Pulmonary artery endothelial cell (primary cell): ENCODE measurements around the gene DYSF. TPM values are rescaled to one million over a fixed set of nuclear protein-coding genes. Genes with fewer than 3 reads are reported as not detected.
"Not testable (repeated sequence)": the region's sequence is repeated elsewhere in the genome, so short reads cannot be mapped to it uniquely, and the experiment has no call there.

Experiments
- DNase-seq: peaks from one replicate; pipeline ENCODE4 v3.0.0-alpha.2; 2011; ENCODE audit warnings: low read depth, low spot score
- total RNA-seq: library from RNA; depleted of rRNA; stranded (reverse); fragments of >200 nt; gene quantifications from 2 replicates; pipeline ENCODE4 v1.2.3, GENCODE V29; 2014

Gene DYSF
- 82.1 and 110 TPM in 2 replicates for total RNA-seq

GRCh38 chr2:71453404-71454220 is at the start of gene DYSF:
Gene DYSF (plus strand): TSS chr2:71453561.
- DNase-seq = no peak

- no peak for DNase-seq
Measured at GRCh38 chr2:71409611-71410010, 43.8 kb upstream of the DYSF start.

GRCh38 chr2:71410696-71411095 is 42.7 kb upstream of the DYSF start:
- DNase-seq = no peak

- DNase-seq = not testable (repeated sequence)
Measured at GRCh38 chr2:71416866-71417265, 36.5 kb upstream of the DYSF start.

- no peak for DNase-seq
Measured at GRCh38 chr2:71417300-71418202, 35.8 kb upstream of the DYSF start.

- no peak for DNase-seq
Measured at GRCh38 chr2:71419145-71419544, 34.2 kb upstream of the DYSF start.

GRCh38 chr2:71419976-71420375 is 33.4 kb upstream of the DYSF start:
- DNase-seq = no peak

GRCh38 chr2:71422786-71423185 is 30.6 kb upstream of the DYSF start:
- DNase-seq = no peak

GRCh38 chr2:71423817-71424420 is 29.4 kb upstream of the DYSF start:
- peak; percentile 71 for DNase-seq

- no peak for DNase-seq
Measured at GRCh38 chr2:71426721-71427120, 26.6 kb upstream of the DYSF start.

GRCh38 chr2:71428472-71429383 is 24.6 kb upstream of the DYSF start:
- no peak for DNase-seq

GRCh38 chr2:71445142-71445541 is 8.2 kb upstream of the DYSF start:
- not testable (repeated sequence) for DNase-seq

- no peak for DNase-seq
Measured at GRCh38 chr2:71446505-71446904, 6.9 kb upstream of the DYSF start.

- no peak for DNase-seq
Measured at GRCh38 chr2:71449343-71449742, 4.0 kb upstream of the DYSF start.

GRCh38 chr2:71451705-71452104 is 1.7 kb upstream of the DYSF start:
- DNase-seq = no peak

- DNase-seq = no peak
Measured at GRCh38 chr2:71452565-71452964, 796 bp upstream of the DYSF start.

- no peak for DNase-seq
Measured at GRCh38 chr2:71454221-71455010, 1.1 kb downstream of the DYSF start.

- DNase-seq = no peak
Measured at GRCh38 chr2:71455011-71455740, 1.8 kb downstream of the DYSF start.
